Bone marrow (tissue), 2 donors: ENCODE data around the gene PLPPR5.
"Not testable (repeated sequence)": the region's sequence is repeated elsewhere in the genome, so short reads cannot be mapped to it uniquely, and the experiment has no call there.

Experiments used
- DNase-seq, 2 donors: peaks; one replicate each; lab custom pipeline; 2025; lab: John Stamatoyannopoulos, UW

PLPPR5 gene, protein sequence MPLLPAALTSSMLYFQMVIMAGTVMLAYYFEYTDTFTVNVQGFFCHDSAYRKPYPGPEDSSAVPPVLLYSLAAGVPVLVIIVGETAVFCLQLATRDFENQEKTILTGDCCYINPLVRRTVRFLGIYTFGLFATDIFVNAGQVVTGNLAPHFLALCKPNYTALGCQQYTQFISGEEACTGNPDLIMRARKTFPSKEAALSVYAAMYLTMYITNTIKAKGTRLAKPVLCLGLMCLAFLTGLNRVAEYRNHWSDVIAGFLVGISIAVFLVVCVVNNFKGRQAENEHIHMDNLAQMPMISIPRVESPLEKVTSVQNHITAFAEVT

DNA sequence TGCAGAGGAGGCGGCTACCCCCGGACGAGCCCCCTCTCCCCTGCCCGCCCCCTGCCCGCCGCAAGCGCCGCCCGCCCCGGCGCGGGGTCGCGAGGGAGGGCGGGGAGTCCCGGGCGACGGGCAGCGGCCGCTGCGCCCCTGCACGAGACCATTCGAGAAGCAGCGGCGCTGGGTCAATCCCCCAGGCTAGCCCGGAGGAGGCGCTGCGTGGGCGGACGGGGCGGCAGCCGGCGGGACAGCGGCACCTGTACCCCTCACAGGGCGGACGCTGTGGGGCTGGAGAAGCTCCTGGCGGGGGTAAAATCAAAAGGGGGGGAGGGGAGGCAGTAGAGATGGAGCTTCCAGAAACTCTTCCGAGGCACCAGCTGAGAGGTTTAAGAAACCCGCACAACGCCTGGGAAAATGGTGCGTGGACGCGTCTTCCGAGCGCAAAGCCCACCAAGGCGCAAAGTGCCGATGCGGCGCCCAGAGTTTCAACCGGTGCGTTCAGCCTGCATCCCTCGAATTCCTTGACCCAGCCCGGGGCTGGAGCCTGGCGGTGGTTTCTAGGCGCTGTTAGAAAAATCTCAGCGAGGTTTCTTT is at the start of gene PLPPR5:
Gene PLPPR5, minus strand, starts transcription at position 1 of the 582 bp plus-strand sequence. CDS start 190 bp downstream, outside the sequence.
- no peak for DNase-seq

DNA sequence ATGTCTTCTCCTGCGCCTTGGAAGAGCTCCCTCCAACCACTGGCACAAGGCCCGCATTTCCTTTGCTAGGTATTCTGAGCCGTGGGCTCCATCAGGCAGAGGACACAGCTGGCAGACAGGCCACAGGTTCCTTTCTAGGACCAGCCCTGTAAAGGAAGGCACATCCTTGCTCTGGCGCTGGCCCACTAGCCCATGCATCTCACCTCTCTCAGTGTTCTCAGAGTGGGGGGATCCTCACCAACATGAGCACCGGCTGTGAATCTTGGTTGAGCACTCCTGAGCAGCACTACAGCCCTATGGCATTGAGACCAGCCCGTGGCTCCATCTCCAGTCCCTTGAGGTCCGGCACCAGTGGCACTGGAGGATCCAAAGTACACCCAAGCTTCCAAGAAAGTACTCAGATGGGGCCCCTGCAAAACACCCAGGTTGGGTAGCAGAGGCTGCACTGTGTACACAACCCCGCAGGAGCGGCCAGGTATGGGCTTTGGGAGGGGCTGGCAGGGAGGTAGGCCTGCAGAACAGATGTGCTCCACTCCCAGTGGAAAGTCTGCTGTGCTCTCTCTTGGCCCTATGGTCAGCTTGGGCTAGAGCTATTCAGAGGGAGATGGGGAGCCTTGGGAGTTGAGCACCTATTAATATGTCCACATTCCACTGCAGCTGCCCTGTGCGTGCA is 47.1 kb upstream of the PLPPR5 start:
- DNase-seq, result no peak

DNA sequence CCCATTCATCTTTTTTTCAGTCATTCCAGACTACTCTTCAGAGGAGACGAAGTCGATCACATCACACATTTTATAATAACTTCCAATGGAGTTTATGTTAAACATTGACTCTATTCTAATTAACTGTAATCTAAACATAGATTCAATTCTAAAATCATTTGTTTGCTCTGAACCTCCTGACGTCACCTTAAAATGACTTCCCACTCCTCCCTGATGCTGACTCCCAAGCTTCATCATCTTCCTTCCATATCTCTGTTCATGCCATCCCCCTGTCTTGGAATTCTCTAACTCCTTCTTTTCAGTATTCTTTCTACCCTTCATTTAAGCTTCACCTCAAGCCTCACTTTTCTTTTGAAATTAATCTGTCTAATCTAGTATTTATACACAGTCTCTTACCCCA is 45.1 kb upstream of the PLPPR5 start:
- DNase-seq, result no peak

DNA sequence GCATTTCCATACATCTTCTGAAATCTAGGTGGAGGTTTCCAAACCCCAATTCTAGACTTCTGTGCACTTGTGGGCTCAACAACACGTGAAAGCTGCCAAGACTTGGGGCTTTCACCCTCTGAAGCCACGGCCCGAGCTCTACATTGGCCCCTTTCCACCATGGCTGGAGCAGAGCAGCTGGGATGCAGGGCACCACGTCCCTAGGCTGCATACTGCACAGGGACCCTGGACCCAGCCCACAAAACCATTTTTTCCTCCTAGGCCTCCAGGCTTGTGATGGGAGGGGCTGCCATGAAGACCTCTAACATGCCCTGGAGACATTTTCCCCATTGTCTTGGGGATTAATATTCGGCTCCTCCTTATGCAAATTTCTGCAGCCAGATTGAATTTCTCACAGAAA is 32.1 kb upstream of the PLPPR5 start:
- DNase-seq, result not testable (repeated sequence)

DNA sequence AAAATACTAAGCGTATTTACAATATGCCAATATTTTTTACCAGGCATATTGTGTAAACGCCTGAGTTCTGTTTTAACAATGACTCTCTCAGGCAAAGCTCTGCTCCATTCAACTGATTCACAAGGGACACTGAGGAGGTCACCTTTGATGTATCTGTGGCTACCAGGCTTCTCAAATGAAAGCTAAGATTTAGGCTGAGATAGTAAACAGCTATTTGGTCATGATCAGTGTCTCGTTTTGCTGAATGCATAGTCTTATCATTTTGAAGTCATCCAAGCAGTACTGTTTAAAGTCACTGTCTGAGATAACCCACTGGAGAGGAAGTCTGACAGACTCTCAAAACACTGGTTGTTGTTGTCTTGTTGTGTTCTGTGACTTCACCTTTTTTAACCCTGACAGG is 13.7 kb upstream of the PLPPR5 start:
- DNase-seq, result no peak

DNA sequence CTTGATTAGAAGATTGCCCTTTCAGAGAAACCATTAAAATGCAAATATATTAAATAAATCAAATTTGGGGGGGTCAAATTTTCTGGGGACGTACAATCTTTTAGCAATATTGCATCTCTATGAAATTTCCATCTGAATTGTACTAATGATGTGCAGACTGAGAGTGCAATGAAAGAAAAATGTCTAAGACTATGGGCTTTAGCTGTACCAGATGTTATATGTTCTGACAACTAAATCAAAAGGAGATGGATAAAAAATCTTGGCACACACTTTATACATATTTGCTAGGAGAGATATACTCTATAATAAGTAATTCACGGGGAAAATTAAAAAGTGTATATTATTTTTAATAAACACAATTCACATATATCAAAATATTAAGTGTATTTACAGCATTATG is 13.0 kb upstream of the PLPPR5 start:
- no peak for DNase-seq

DNA sequence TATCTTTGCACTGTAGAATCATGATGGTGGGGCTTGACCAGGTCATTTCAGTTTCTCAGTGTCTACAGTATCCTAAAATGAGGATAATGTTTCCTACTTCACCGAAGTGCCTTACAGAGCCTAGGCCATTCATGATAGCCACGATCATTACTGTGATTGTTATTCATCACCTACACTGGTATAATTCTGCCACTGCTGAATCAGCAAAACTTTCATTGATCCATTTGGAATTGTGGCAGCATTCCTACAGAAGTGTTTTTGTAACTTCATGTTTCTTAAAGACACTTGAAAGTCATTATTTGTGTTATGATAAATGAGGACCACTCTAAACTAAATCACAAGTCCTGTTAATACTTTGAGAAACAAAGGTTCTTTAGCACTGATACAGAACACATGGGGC is 6.0 kb upstream of the PLPPR5 start:
- DNase-seq, result no peak

DNA sequence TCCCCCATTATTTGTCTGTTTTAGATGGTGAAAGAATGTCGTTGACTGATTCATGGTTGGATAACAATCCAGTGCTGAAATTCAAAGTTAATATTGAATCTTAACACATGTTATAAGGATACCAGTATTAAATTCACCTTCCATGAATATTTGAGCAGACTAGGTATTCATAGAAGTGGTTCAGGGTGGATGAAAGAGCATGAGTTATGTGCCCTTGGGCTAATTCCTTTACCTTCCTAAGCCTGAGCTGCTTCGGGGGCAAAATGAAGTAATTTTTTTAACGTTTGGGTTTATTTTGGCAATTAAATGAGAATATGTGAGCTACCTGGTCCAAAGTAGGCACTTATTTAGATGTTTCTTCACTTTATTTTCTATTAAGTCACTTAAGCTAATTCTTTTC is 2.7 kb upstream of the PLPPR5 start:
- DNase-seq, result no peak

DNA sequence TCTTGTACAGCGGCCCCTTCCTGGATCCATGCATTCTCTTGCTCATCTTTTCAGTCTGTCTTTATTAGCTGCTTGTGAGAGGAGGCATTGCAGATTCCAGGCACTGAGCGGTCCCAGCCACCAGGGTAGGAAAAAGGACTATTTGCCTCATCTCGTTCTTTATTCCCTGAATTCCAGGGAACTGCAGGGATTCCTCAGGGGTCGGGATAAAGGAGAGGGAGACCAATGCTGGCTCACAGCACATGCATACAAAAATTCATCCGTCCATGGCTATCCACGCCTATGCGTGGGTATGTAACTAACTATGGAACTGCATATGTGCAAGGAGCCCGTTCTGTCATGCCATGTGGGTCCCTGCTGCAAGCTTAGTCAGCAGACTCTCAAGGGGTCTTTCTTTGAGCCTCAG is 879 bp upstream of the PLPPR5 start:
- DNase-seq, result no peak

DNA sequence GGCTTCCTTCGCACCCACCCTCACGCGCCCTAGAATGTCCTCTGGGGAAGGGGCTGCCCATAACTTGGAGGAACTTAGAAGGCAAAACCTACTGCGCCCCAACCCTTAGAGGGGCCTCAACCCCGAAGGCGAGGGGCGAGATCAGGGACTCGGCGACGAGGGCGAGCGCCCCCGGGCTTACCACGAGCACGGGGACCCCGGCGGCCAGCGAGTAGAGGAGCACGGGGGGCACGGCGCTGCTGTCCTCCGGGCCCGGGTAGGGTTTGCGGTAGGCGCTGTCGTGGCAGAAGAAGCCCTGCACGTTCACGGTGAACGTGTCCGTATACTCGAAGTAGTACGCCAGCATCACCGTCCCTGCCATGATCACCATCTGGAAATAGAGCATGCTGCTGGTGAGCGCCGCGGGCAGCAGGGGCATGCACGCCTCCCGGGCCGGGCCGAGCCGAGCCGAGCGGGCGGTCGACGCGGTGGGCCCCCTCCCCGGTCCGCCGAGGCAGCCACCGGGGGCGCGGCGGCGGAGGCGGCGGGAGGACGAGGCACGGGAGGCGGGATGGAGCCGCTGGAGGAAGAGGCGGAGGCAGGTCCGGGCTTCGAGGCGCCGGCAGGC is 304 bp downstream of the PLPPR5 start:
- DNase-seq, result no peak

DNA sequence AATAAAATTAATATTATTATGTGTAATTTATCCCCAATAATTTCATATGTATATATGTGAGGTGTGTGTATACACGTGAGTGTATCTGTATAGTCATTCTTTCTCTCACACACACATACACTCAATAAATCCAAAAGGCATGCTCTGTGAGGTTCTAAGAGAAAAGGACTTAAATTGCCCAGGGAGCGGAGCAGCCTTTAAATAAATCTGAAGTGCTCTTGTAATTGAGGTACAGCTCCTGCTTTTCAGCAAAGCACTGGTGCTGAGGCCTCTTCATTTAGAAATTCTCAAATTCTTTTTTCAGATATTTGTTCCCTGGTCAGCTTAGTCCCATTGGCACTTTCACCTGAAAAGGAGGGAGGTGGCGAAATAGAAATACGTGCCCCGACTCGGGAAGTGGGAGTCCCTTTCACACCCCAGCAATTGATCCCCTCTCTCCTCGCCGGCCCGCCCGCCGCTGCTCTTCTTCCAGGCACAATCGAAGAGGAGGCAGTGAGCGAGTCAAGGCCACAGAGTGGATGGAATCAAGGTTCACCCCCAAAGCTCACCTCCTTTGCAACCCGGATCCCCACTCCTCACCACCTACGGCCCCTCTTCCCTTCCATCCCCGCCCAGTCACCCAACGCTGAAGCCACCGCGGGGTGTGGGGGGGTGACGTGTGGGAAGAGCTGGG is 944 bp downstream of the PLPPR5 start:
- DNase-seq, result no peak

DNA sequence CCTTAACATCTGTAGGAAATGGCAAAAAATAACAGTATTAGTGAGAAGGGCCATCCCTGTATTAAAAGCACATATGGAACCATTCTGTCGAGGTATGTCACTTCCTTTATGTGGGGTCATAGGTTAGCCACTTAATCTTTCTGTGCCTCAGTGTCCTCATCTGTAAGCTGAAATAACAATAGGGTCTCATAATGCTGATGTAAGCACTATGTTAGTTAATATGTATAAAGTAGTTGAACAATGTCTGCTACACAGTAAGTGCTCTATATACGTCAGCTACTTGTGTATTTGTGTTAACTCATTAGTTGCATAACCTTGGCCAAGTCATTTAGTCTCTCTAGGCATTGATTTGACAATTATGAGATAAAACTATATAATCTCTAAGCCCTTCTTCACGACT is 11.8 kb downstream of the PLPPR5 start:
- no peak for DNase-seq

DNA sequence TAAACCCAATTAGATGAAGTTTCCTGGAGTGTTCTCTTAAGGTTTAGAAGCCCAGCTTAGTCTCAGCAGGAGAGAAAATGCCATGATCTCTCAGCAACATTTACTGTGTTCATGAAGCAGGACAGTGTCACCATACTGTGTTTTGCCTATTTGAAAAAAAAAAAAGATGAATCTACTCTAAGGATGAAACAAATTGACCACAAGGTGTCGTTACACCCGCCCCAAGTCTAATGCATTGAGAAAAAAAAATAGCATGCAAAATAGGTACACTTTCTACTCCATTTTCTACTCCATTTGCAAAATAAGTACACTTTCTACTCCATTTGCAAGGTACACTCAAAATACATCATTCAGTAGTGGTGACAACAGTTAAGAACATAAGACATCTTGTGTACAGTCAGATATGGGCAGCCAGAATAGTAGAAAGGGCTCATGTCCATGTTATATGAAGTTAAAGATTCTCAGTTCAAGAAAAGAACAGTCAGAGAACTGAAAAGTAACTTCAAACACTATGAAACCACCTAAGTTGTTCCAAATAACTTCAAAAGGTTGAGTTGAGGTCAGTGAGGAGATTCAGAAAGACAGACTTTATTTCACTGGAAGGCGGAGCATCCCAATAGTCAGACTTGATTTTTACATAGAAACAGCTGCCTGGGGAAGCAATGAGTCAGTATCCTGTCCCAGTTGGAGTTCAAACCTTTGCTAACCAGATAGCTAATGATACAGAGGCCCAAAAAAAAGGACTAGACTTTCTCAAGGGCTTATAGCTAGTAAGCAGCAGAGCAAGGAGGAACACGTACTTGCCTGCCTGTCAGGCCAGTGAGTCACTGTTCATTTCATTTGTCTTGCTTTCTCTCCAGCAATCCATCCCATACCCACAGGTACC is 13.3 kb downstream of the PLPPR5 start:
- no peak for DNase-seq

DNA sequence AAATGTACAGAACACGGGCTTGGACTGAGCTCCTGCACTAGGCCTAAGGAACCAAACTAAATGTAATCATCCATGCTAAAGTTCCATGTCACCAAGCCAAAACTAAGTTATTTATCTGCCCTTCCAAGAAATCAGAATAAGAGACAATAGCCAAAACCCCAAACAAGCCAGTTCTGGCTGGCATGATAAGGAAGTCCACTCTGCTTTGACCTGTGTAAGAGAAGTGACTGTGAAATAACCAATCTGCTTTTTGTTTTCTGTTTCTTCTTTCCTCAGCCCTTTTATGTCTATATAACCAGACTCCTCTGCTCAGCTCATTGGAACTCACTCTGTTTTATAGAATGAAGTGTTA is 15.1 kb downstream of the PLPPR5 start:
- DNase-seq, result no peak

DNA sequence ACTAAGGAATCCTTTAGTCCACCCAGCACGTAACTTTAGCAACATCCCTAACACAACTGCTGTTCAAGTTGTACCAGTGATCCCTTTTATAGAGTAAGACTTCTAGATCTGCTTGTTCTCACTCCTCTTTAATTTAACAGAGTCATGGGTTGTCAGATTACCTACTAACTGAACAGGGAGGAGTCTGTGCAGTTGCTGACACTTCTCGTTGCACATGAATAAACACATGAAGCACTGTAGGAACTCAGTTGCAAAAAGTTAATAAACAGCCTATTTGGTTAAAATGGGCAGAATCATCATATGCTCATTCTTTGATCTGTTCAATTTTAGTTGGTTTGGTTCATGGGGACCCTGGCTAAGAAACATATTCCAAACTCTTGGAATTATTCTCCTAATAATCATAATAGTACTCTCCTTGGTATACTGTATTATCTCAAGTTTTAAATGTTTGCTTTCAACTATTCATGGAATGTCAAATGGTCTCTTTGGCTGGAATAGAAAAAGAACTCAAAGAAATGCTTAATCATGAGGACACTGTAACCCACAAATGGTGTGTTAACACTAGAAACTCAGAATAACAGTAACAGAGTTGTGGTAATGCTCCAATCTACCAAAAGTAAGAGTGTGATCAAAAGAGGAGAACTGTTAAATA is 15.6 kb downstream of the PLPPR5 start:
- no peak for DNase-seq

DNA sequence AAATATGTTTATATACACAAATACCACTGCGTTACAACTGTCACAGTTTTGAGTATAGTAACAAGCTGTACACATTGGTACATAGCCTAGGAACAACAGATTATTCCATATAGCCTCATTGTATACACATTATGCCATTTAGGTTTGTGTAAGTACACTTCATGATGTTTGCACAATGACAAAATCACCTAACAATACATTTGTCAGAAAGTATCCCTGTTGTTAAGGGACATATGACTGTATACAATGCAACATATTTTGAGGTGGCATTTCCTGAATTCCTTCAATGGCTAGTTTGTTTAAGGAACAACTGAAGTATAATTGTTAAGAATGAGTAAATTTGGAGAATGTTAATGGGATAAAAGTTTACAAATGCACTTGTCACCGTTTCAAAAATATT is 19.0 kb downstream of the PLPPR5 start:
- DNase-seq, result no peak

DNA sequence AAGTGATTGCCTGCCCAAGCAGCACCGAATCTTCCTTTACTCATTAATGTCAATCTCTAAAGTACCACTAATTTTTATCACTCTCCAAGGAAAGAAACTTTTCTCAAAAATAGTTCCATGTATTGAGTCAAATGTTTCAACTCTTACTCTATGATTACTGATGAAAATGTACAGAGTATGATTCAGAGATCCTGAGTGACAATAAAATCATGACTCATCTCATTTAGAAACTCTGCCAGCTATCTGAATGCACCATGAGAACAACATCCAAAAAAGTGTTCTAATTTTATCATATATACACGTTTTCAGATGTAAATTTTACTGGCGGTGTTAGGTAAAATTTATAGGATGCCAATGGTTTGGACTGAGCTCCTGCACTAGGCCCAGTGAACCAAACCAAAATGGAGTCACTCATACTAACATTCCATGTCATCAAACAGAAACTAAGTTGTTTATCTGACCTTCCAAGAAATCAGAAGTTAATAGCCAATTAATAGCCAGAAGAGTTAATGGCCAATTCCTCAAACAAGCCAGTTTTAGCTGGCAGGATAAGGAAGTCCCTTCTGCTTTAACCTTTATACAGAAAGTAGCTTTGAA is 22.6 kb downstream of the PLPPR5 start:
- DNase-seq, result no peak

DNA sequence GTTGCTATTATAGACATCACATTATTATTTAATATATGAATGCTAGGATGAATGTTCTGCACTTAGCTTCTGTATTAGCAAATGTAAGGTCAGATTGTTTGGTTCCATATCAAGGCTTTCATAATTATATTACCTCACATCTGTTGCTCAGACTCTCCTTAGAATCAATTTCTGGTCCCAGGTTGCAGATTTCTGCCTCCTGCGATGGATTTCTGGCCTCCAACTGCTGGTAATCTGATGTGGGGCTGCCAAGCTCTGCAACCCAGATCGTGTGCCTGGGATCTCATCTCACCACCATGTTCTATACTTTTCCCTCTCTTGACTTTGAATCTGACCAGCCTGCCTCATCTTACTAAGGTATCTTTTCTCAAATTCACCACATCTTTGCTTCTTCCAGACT is 25.2 kb downstream of the PLPPR5 start:
- DNase-seq, result no peak

DNA sequence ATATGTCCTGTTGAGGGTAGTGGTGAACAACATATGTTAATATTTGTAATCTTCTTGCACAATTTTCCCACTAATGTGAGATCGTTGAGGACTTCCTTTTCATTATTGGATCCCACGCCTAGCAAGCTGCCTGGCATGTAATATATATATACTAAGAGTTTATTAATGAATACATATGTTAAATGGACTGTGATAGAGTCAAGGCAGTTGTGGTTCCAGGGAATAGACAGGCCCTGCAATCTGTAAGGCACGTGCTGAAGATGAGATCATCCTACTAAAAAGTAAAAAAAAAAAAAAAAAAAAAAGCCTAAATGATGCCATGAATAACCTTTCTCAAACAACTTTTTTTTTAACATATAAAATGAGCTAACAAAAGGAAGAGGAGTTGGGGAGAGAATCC is 28.9 kb downstream of the PLPPR5 start:
- no peak for DNase-seq

DNA sequence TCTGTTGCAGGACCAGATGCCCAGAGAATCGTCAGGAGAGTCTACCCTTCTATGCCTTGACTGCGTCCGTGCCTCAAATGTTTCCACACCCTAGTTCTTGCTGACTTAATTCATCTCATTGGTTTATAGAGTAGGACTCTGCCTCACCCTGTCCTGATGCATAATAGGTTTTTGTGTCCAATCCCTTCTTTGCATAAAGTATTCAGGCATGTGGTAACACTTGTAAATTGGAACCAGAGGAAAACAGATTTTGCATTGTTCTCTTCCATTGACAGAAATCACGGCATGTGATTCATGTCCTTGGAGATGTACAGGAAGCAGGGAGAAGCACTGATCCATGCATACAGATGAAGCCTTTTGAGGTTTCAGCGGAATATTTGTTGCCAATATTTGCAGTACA is 29.5 kb downstream of the PLPPR5 start:
- DNase-seq, result no peak
